ENCODE measurements around the gene RGL4.
"Not testable (repeated sequence)": the region's sequence is repeated elsewhere in the genome, so short reads cannot be mapped to it uniquely, and the experiment has no call there.

The RGL4 gene

GRCh38 chr22:23720855-23721254 lies 30.0 kb downstream of the RGL4 start:
- no peak for DNase-seq (ENCODE audit: low spot score)
- in situ Hi-C loops (cut with MboI; ENCODE audit: low sequenced_read_pairs, unreplicated experiment): no loop called here

GRCh38 chr22:23722160-23722559 lies 31.3 kb downstream of the RGL4 start:
- no peak for DNase-seq (ENCODE audit: low spot score)
- TF ChIP-seq CTCF (IDR thresholded peaks at IDR 0.05; ENCODE audit: borderline replicate concordance, control extremely low read depth, extremely low read depth, insufficient read depth, missing control alignments): no peak
- in situ Hi-C loops (cut with MboI; ENCODE audit: low sequenced_read_pairs, unreplicated experiment): no loop called here

More at GRCh38 chr22:23720855-23721254, 30.0 kb downstream of the RGL4 start:
- no peak for TF ChIP-seq CTCF (IDR thresholded peaks at IDR 0.05; ENCODE audit: borderline replicate concordance, control extremely low read depth, extremely low read depth, insufficient read depth, missing control alignments)

GRCh38 chr22:23722724-23723123 lies 31.9 kb downstream of the RGL4 start:
- in situ Hi-C loops (cut with MboI; ENCODE audit: low sequenced_read_pairs, unreplicated experiment): no loop called here
- DNase-seq (ENCODE audit: low spot score): no peak
- TF ChIP-seq CTCF (IDR thresholded peaks at IDR 0.05; ENCODE audit: borderline replicate concordance, control extremely low read depth, extremely low read depth, insufficient read depth, missing control alignments): no peak

GRCh38 chr22:23728108-23728507 lies 37.3 kb downstream of the RGL4 start:
- in situ Hi-C loops (cut with MboI; ENCODE audit: low sequenced_read_pairs, unreplicated experiment); DNase-seq (ENCODE audit: low spot score): not testable (repeated sequence)

- DNase-seq (ENCODE audit: low spot score): no peak
- in situ Hi-C loops (cut with MboI; ENCODE audit: low sequenced_read_pairs, unreplicated experiment): no loop called here
- no peak for TF ChIP-seq CTCF (IDR thresholded peaks at IDR 0.05; ENCODE audit: borderline replicate concordance, control extremely low read depth, extremely low read depth, insufficient read depth, missing control alignments)
Observed at GRCh38 chr22:23737696-23738095, 46.9 kb downstream of the RGL4 start.

GRCh38 chr22:23742505-23743264 lies 51.9 kb downstream of the RGL4 start:
- in situ Hi-C loops (cut with MboI; ENCODE audit: low sequenced_read_pairs, unreplicated experiment): no loop called here
- no peak for DNase-seq (ENCODE audit: low spot score)
- no peak for TF ChIP-seq CTCF (IDR thresholded peaks at IDR 0.05; ENCODE audit: borderline replicate concordance, control extremely low read depth, extremely low read depth, insufficient read depth, missing control alignments)

GRCh38 chr22:23743303-23743705 lies 52.5 kb downstream of the RGL4 start:
- no peak for TF ChIP-seq CTCF (IDR thresholded peaks at IDR 0.05; ENCODE audit: borderline replicate concordance, control extremely low read depth, extremely low read depth, insufficient read depth, missing control alignments)
- in situ Hi-C loops (cut with MboI; ENCODE audit: low sequenced_read_pairs, unreplicated experiment): no loop called here
- DNase-seq (ENCODE audit: low spot score): no peak

All from GM13976 (cell line).